Endothelial cell of umbilical vein (primary cell): Measurements from ENCODE around the gene TNKS1BP1. TPM values are rescaled to one million over a fixed set of nuclear protein-coding genes. Genes with fewer than 3 reads are reported as not detected.

Source experiments
- BruUV-seq: library from RNA; stranded (reverse); fragments of 400-500 nt; replicated peaks from 2 replicates; lab custom pipeline; 2021; lab: Mats Ljungman, UMichigan
- CTCF ChIA-PET: fragments of 300-600, 350-600 bp; sonication (Branson Sonifier 250); formaldehyde crosslinking; loops from one replicate; lab custom pipeline; 2021; ENCODE audit warnings: antibody characterized with exemption, inconsistent platforms; lab: Charles Lee
- POLR2A ChIA-PET: fragments of 300-600, 350-600 bp; sonication (Branson Sonifier 250); formaldehyde crosslinking; loops from one replicate; lab custom pipeline; 2021; ENCODE audit warnings: antibody characterized with exemption, inconsistent platforms; lab: Charles Lee
- DNase-seq: peaks from one replicate; pipeline ENCODE4 v3.0.0-alpha.2; 2011; ENCODE audit warnings: low read depth, low spot score
- FAIRE-seq: peaks from 2 replicates; lab custom pipeline; 2011; peaks lifted over from hg19 to GRCh38; lab: Jason Lieb, UNC
- H2AFZ ChIP-seq: 2 replicates; pipeline ENCODE4 v1.6.0; 2012; ENCODE audit warnings: low read depth, low read length, control low read depth, inconsistent platforms
- H3K27ac ChIP-seq: 2 replicates; pipeline ENCODE4 v1.5.1; 2011; ENCODE audit warnings: low read depth, mild to moderate bottlenecking, control low read depth, low read length, moderate library complexity; ENCODE audit not compliant: insufficient read depth
- H3K27me3 ChIP-seq, 2 experiments: 2 replicates each; pipeline versions ENCODE4 v1.6.0 to v1.6.1; 2011; ENCODE audit warnings: low read length in 2 of 2, mixed read lengths in 1 of 2; ENCODE audit not compliant: control insufficient read depth in 2 of 2, insufficient read depth in 2 of 2
- H3K36me3 ChIP-seq, 2 experiments: 2 replicates in 1 of 2; 3 replicates in 1 of 2; pipeline ENCODE4 v1.5.1; 2011; ENCODE audit warnings: low read length in 2 of 2, mild to moderate bottlenecking in 1 of 2, moderate library complexity in 1 of 2; ENCODE audit not compliant: control insufficient read depth in 2 of 2, insufficient read depth in 2 of 2; ENCODE audit errors: extremely low read depth in 1 of 2
- H3K4me1 ChIP-seq: 3 replicates; pipeline ENCODE4 v1.5.1; 2011; ENCODE audit warnings: mild to moderate bottlenecking, low read length; ENCODE audit not compliant: control insufficient read depth, insufficient read depth; ENCODE audit errors: extremely low read depth
- H3K4me2 ChIP-seq: 2 replicates; pipeline ENCODE4 v1.6.1; 2011; ENCODE audit warnings: low read length, control low read depth, mixed read lengths; ENCODE audit not compliant: insufficient read depth
- H3K4me3 ChIP-seq, 3 experiments: fragments of 200-600 bp in 1 of 3; sonication (generic), shearing (Covaris generic) in 1 of 3; replicated peaks in 1 of 3; 2 replicates each; pipeline ENCODE4 v1.5.1; 2011 to 2016; ENCODE audit warnings: control low read depth in 3 of 3, low read length in 3 of 3, mild to moderate bottlenecking in 2 of 3, inconsistent platforms in 1 of 3, low read depth in 1 of 3, moderate library complexity in 1 of 3; ENCODE audit not compliant: insufficient read depth in 1 of 3
- H3K79me2 ChIP-seq: 2 replicates; pipeline ENCODE4 v1.6.0; 2012; ENCODE audit warnings: low read length, inconsistent platforms; ENCODE audit not compliant: control insufficient read depth, insufficient read depth
- H3K9ac ChIP-seq: replicated peaks from 2 replicates; pipeline ENCODE3; 2011; ENCODE audit warnings: low read length, control low read depth; ENCODE audit not compliant: insufficient read depth; ENCODE audit errors: extremely low read depth
- H3K9me1 ChIP-seq: replicated peaks from 3 replicates; pipeline ENCODE4 v1.6.0; 2011; ENCODE audit warnings: mild to moderate bottlenecking, low read length; ENCODE audit not compliant: control insufficient read depth, insufficient read depth; ENCODE audit errors: extremely low read depth
- H3K9me3 ChIP-seq: replicated peaks from 2 replicates; pipeline ENCODE4 v1.5.1; 2012; ENCODE audit warnings: low read length, inconsistent platforms; ENCODE audit not compliant: control insufficient read depth, insufficient read depth
- H4K20me1 ChIP-seq: replicated peaks from 2 replicates; pipeline ENCODE3; 2011; ENCODE audit warnings: mild to moderate bottlenecking, low read length; ENCODE audit not compliant: control insufficient read depth, insufficient read depth; ENCODE audit errors: extremely low read depth
- CTCF ChIP-seq, 2 donors: IDR thresholded peaks; 1 replicate in 1 of 2; 2 replicates in 1 of 2; pipeline ENCODE4 v1.5.1; 2011; ENCODE audit warnings: low read length in 2 of 2, mild to moderate bottlenecking in 2 of 2, moderate library complexity in 2 of 2, control low read depth in 1 of 2, inconsistent platforms in 1 of 2, low read depth in 1 of 2; ENCODE audit not compliant: insufficient read depth in 1 of 2; ENCODE audit errors: extremely low read depth in 1 of 2
- EZH2 ChIP-seq: IDR thresholded peaks from 2 replicates; pipeline ENCODE4 v1.6.1; 2012; ENCODE audit warnings: borderline replicate concordance, low read depth, mild to moderate bottlenecking, moderate library complexity, low read length, inconsistent platforms; ENCODE audit not compliant: severe bottlenecking
- FOS ChIP-seq: IDR thresholded peaks from 2 replicates; pipeline ENCODE4 v1.6.1; 2011; ENCODE audit warnings: mild to moderate bottlenecking, low read length, moderate library complexity, borderline replicate concordance; ENCODE audit not compliant: insufficient read depth
- GATA2 ChIP-seq: IDR thresholded peaks from 2 replicates; pipeline ENCODE4 v1.7.0; 2011; ENCODE audit warnings: low read depth, mild to moderate bottlenecking, moderate library complexity, mixed read lengths, low read length; ENCODE audit not compliant: insufficient read length, insufficient read depth
- JUN ChIP-seq: IDR thresholded peaks from 2 replicates; pipeline ENCODE4 v1.6.1; 2011; ENCODE audit warnings: borderline replicate concordance, low read depth; ENCODE audit not compliant: insufficient read length, insufficient read depth
- MAX ChIP-seq: IDR thresholded peaks from 2 replicates; pipeline ENCODE4 v1.6.1; 2011; ENCODE audit not compliant: insufficient read depth, insufficient read length
- MYC ChIP-seq: IDR thresholded peaks from one replicate; pipeline ENCODE4 v1.6.1; 2011; ENCODE audit warnings: mild to moderate bottlenecking, low read depth, low read length
- POLR2A ChIP-seq: IDR thresholded peaks from 2 replicates; pipeline ENCODE4 v1.6.1; 2012; ENCODE audit warnings: low read depth, mild to moderate bottlenecking, control low read depth, low read length
- POLR2AphosphoS5 ChIP-seq: IDR thresholded peaks from 2 replicates; pipeline ENCODE4 v1.6.1; 2012; ENCODE audit warnings: low read depth, mild to moderate bottlenecking, control low read depth, low read length, moderate library complexity; ENCODE audit not compliant: insufficient read depth
- dilution Hi-C: fragments of 300-500 bp; cut with MboI; formaldehyde crosslinking; loops from one replicate; pipeline ENCODE4 v1.15.0; 2019; ENCODE audit warnings: low sequenced_read_pairs; ENCODE audit not compliant: extremely low pct_ligation_motif_present
- intact Hi-C: fragments of 100-400 bp; cut with micrococcal nuclease; formaldehyde crosslinking; loops from one replicate; pipeline ENCODE4 v1.10.0; 2022
- polyA plus RNA-seq, 4 experiments: library from polyadenylated mRNA; depleted of rRNA in 3 of 4; stranded (reverse) in 3 of 4; unstranded in 1 of 4; fragments of >200 nt; gene quantifications; 2 replicates each; pipeline versions ENCODE4 v1.2.1 to v1.2.3, GENCODE V29; 2011 to 2012; ENCODE audit warnings: missing spikeins in 1 of 4
- total RNA-seq: library from RNA; stranded (reverse); gene quantifications from 2 replicates; pipeline ENCODE4 v1.2.3, GENCODE V29; 2021

The TNKS1BP1 gene
- total and polyA plus RNA-seq, 2 donors (not counting 3 experiments of a cell fraction or from before 2014, with no cell fraction given), result 54.6 to 111 TPM

GRCh38 chr11:57300785-57301184, 24.0 kb downstream of the TNKS1BP1 start:
- peaks cover 16% of the 10 kb centered on the region for H3K79me2 ChIP-seq
- H3K9me1 ChIP-seq, result no peaks in the 10 kb centered on the region
- TF ChIP-seq MYC (no peak), MAX (no peak), EZH2 (no peak), GATA2 (no peak), POLR2A (no peak), JUN (no peak), CTCF (IDR thresholded peaks at IDR 0.05; ENCODE audit: extremely low read depth in 1 of 2, insufficient read depth in 1 of 2, low read depth in 1 of 2, low read length in 2 of 2) (no peak), FOS (no peak), POLR2AphosphoS5 (no peak)
- no peaks in the 10 kb centered on the region for H4K20me1 ChIP-seq
- H3K36me3 ChIP-seq, result peaks cover 25 to 52% of the 10 kb centered on the region in 2 experiments
- DNase-seq (no peak), FAIRE-seq (no peak)
- intact Hi-C loops, result no loop called here
- H3K9ac ChIP-seq, result no peak overlapping the region
- no peak overlapping the region for H3K27ac ChIP-seq
- CTCF ChIA-PET, result no interaction called here
- POLR2A ChIA-PET, result no interaction called here
- dilution Hi-C loops, result no loop called here
- no peak overlapping the region for H3K4me2 ChIP-seq
- H3K4me3 ChIP-seq, result no peak overlapping the region
- H3K9me3 ChIP-seq, result no peaks in the 10 kb centered on the region
- H3K27me3 ChIP-seq, result no peaks in the 10 kb centered on the region
- H3K4me1 ChIP-seq, result no peaks in the 10 kb centered on the region
- BruUV-seq, result no TSS peak
- no peak overlapping the region for H2AFZ ChIP-seq
